IPS-15b (cell line): Measurements from ENCODE around the gene METTL25B.
A peak's percentile ranks its signal among the peaks of the same experiment; 100 is the strongest.

Experiments used
- H3K27me3 ChIP-seq: one replicate; pipeline ENCODE4 v1.6.1; 2013; ENCODE audit warnings: low read length; ENCODE audit not compliant: control insufficient read depth, insufficient read depth
- H3K36me3 ChIP-seq: one replicate; pipeline ENCODE4 v1.6.1; 2013; ENCODE audit warnings: low read length; ENCODE audit not compliant: control insufficient read depth, insufficient read depth
- H3K4me1 ChIP-seq: one replicate; pipeline ENCODE4 v1.6.1; 2013; ENCODE audit warnings: mild to moderate bottlenecking, low read length; ENCODE audit not compliant: control insufficient read depth, insufficient read depth
- H3K4me3 ChIP-seq: one replicate; pipeline ENCODE4 v1.5.1; 2013; ENCODE audit warnings: low read depth, low read length
- H3K9ac ChIP-seq: one replicate; pipeline ENCODE4 v1.6.1; 2013; ENCODE audit warnings: low read depth, mild to moderate bottlenecking, low read length
- H3K9me3 ChIP-seq: one replicate; pipeline ENCODE4 v1.6.1; 2013; ENCODE audit warnings: mild to moderate bottlenecking, low read length; ENCODE audit not compliant: control insufficient read depth, insufficient read depth

Gene METTL25B

GRCh38 chr1:156704930-156705320 lies 23.3 kb upstream of the METTL25B start:
- Histone ChIP-seq H3K9ac (peak overlapping the region; percentile 79), H3K4me3 (peak overlapping the region; percentile 85), H3K4me1 (peaks cover 27% of the 10 kb centered on the region), H3K27me3 (peaks cover 11% of the 10 kb centered on the region), H3K36me3 (peaks cover 16% of the 10 kb centered on the region), H3K9me3 (no peaks in the 10 kb centered on the region)

- no peaks in the 10 kb centered on the region for H3K9me3 ChIP-seq
- peak within 1 kb of the TSS; percentile 85 for H3K4me3 ChIP-seq
- H3K36me3 ChIP-seq, result peaks cover 11% of the 10 kb centered on the region
- peaks cover 32% of the 10 kb centered on the region for H3K4me1 ChIP-seq
- H3K27me3 ChIP-seq, result peaks cover 11% of the 10 kb centered on the region
- H3K9ac ChIP-seq, result peak within 1 kb of the TSS; percentile 79
These were observed 22.9 kb upstream of the METTL25B start, which contains the start of gene CRABP2 for GRCh38 chr1:156705321-156705917. TSS of gene CRABP2 (minus strand) at chr1:156705583. CDS start at chr1:156705446, 137 bp downstream.

GRCh38 chr1:156705918-156706656 lies 22.2 kb upstream of the METTL25B start:
- no peaks in the 10 kb centered on the region for H3K9me3 ChIP-seq
- H3K4me3 ChIP-seq, result peak overlapping the region; percentile 85
- H3K9ac ChIP-seq, result peak overlapping the region; percentile 60
- peaks cover 36% of the 10 kb centered on the region for H3K4me1 ChIP-seq
- peaks cover 11% of the 10 kb centered on the region for H3K27me3 ChIP-seq
- peaks cover 5% of the 10 kb centered on the region for H3K36me3 ChIP-seq

- Histone ChIP-seq H3K4me3 (peak overlapping the region; percentile 82), H3K27me3 (peaks cover 11% of the 10 kb centered on the region), H3K4me1 (peaks cover 36% of the 10 kb centered on the region), H3K9me3 (no peaks in the 10 kb centered on the region), H3K9ac (peak overlapping the region; percentile 60), H3K36me3 (no peaks in the 10 kb centered on the region)
These were observed 21.4 kb upstream of the METTL25B start for GRCh38 chr1:156706657-156707416.

- H3K9me3 ChIP-seq, result no peaks in the 10 kb centered on the region
- peak overlapping the region; percentile 82 for H3K4me3 ChIP-seq
- H3K4me1 ChIP-seq, result peaks cover 36% of the 10 kb centered on the region
- H3K36me3 ChIP-seq, result no peaks in the 10 kb centered on the region
- H3K9ac ChIP-seq, result no peak overlapping the region
- peaks cover 11% of the 10 kb centered on the region for H3K27me3 ChIP-seq
These were observed 20.7 kb upstream of the METTL25B start for GRCh38 chr1:156707417-156708217.

- Histone ChIP-seq H3K4me1 (peaks cover 33% of the 10 kb centered on the region), H3K9me3 (no peaks in the 10 kb centered on the region), H3K9ac (no peak overlapping the region), H3K27me3 (peaks cover 11% of the 10 kb centered on the region), H3K36me3 (no peaks in the 10 kb centered on the region), H3K4me3 (peak overlapping the region; percentile 82)
These were observed 20.0 kb upstream of the METTL25B start for GRCh38 chr1:156708218-156708661.

- Histone ChIP-seq H3K36me3 (no peaks in the 10 kb centered on the region), H3K4me3 (peak overlapping the region; percentile 82), H3K9ac (no peak overlapping the region), H3K27me3 (peaks cover 8% of the 10 kb centered on the region), H3K4me1 (peaks cover 30% of the 10 kb centered on the region), H3K9me3 (no peaks in the 10 kb centered on the region)
These were observed 19.2 kb upstream of the METTL25B start for GRCh38 chr1:156709031-156709430.

- H3K36me3 ChIP-seq, result no peaks in the 10 kb centered on the region
- H3K9me3 ChIP-seq, result no peaks in the 10 kb centered on the region
- peaks cover 29% of the 10 kb centered on the region for H3K4me1 ChIP-seq
- H3K4me3 ChIP-seq, result peak overlapping the region; percentile 4
- H3K9ac ChIP-seq, result peak overlapping the region; percentile 47
- H3K27me3 ChIP-seq, result no peaks in the 10 kb centered on the region
These were observed 18.3 kb upstream of the METTL25B start for GRCh38 chr1:156709757-156710489.

- Histone ChIP-seq H3K4me1 (peaks cover 29% of the 10 kb centered on the region), H3K4me3 (no peak overlapping the region), H3K9ac (no peak overlapping the region), H3K36me3 (no peaks in the 10 kb centered on the region), H3K9me3 (no peaks in the 10 kb centered on the region), H3K27me3 (no peaks in the 10 kb centered on the region)
These were observed 17.1 kb upstream of the METTL25B start for GRCh38 chr1:156711011-156711817.

- H3K9me3 ChIP-seq, result no peaks in the 10 kb centered on the region
- peaks cover 32% of the 10 kb centered on the region for H3K4me1 ChIP-seq
- H3K36me3 ChIP-seq, result no peaks in the 10 kb centered on the region
- no peaks in the 10 kb centered on the region for H3K27me3 ChIP-seq
- no peak overlapping the region for H3K4me3 ChIP-seq
- no peak overlapping the region for H3K9ac ChIP-seq
These were observed 15.6 kb upstream of the METTL25B start for GRCh38 chr1:156712626-156713025.
